Stimulated activated CD4-positive, alpha-beta T cell treated with anti-CD3 and anti-CD28 coated beads, Interleukin-12 subunit alpha, Interleukin-12 subunit beta, amount 100 ng/mL, for 24 hours (primary cell): ENCODE results near the gene RAB38.

Experiments used
- DNase-seq, 2 experiments: peaks; one replicate each; pipeline ENCODE4 v3.0.0-alpha.2; 2020; ENCODE audit warnings: low read depth in 2 of 2

The RAB38 gene

GRCh38 chr11:88174709-88175568 is at the start of gene RAB38:
RAB38 (minus strand) TSS chr11:88175443; CDS start chr11:88175384, 59 bp downstream.
- DNase-seq, result peak; percentile 32 to 54

GRCh38 chr11:88213406-88213805 is 38.2 kb upstream of the RAB38 start:
- DNase-seq, result no peak

GRCh38 chr11:88212300-88212699 is 37.1 kb upstream of the RAB38 start:
- DNase-seq, result no peak

- no peak for DNase-seq
These were observed 33.5 kb upstream of the RAB38 start for GRCh38 chr11:88208745-88209144.

- no peak for DNase-seq
These were observed 31.5 kb upstream of the RAB38 start for GRCh38 chr11:88206751-88207150.

- DNase-seq, result no peak
These were observed 29.1 kb upstream of the RAB38 start for GRCh38 chr11:88204353-88204752.

GRCh38 chr11:88203604-88204003 is 28.4 kb upstream of the RAB38 start:
- no peak for DNase-seq

GRCh38 chr11:88202498-88202897 is 27.3 kb upstream of the RAB38 start:
- no peak for DNase-seq

GRCh38 chr11:88196393-88196792 is 21.1 kb upstream of the RAB38 start:
- DNase-seq, result no peak

- no peak for DNase-seq
These were observed 20.7 kb upstream of the RAB38 start for GRCh38 chr11:88195908-88196307.

- DNase-seq, result no peak
These were observed 19.7 kb upstream of the RAB38 start for GRCh38 chr11:88194990-88195389.

GRCh38 chr11:88193278-88193677 is 18.0 kb upstream of the RAB38 start:
- no peak for DNase-seq

GRCh38 chr11:88188932-88189253 is 13.7 kb upstream of the RAB38 start:
- DNase-seq, result no peak

GRCh38 chr11:88188251-88188931 is 13.1 kb upstream of the RAB38 start:
- no peak for DNase-seq

- DNase-seq, result no peak
These were observed 8.0 kb upstream of the RAB38 start for GRCh38 chr11:88183233-88183632.

GRCh38 chr11:88181776-88182175 is 6.5 kb upstream of the RAB38 start:
- no peak for DNase-seq

GRCh38 chr11:88179971-88180629 is 4.9 kb upstream of the RAB38 start:
- no peak for DNase-seq

GRCh38 chr11:88179141-88179540 is 3.9 kb upstream of the RAB38 start:
- peak in 1 of 2 experiments; percentile 17 for DNase-seq

GRCh38 chr11:88178191-88178590 is 2.9 kb upstream of the RAB38 start:
- DNase-seq, result no peak

GRCh38 chr11:88175569-88176075 is 379 bp upstream of the RAB38 start:
- DNase-seq, result no peak

- no peak for DNase-seq
These were observed 1.3 kb downstream of the RAB38 start for GRCh38 chr11:88173956-88174355.

- no peak for DNase-seq
These were observed 3.3 kb downstream of the RAB38 start for GRCh38 chr11:88171982-88172381.

GRCh38 chr11:88170673-88171072 is 4.6 kb downstream of the RAB38 start:
- no peak for DNase-seq
